GM21786 (cell line): ENCODE data around the gene ST6GAL1.
"Not testable (repeated sequence)": the region's sequence is repeated elsewhere in the genome, so short reads cannot be mapped to it uniquely, and the experiment has no call there.

Source experiments
- ATAC-seq: cut with Tn5 transposase; IDR thresholded peaks from one replicate; pipeline ENCODE4 v1.9.1; 2021; ENCODE audit not compliant: unreplicated experiment

Gene ST6GAL1

GRCh38 chr3:187017511-187018230 lies 87.3 kb downstream of the ST6GAL1 start:
- ATAC-seq, result no peak

GRCh38 chr3:187019542-187020072 lies 89.3 kb downstream of the ST6GAL1 start:
- no peak for ATAC-seq

GRCh38 chr3:187020376-187020775 lies 90.0 kb downstream of the ST6GAL1 start:
- no peak for ATAC-seq

- peak; percentile 44 for ATAC-seq
Observed at GRCh38 chr3:187021748-187022402, 91.5 kb downstream of the ST6GAL1 start.

GRCh38 chr3:187022403-187023029 lies 92.2 kb downstream of the ST6GAL1 start:
- no peak for ATAC-seq

GRCh38 chr3:187023340-187023739 lies 93.0 kb downstream of the ST6GAL1 start:
- ATAC-seq, result not testable (repeated sequence)

GRCh38 chr3:187024536-187025226 lies 94.4 kb downstream of the ST6GAL1 start:
- ATAC-seq, result no peak

- no peak for ATAC-seq
Observed at GRCh38 chr3:187025254-187025655, 94.9 kb downstream of the ST6GAL1 start.

- peak; percentile 26 for ATAC-seq
Observed at GRCh38 chr3:187025656-187026316, 95.5 kb downstream of the ST6GAL1 start.

- ATAC-seq, result no peak
Observed at GRCh38 chr3:187026317-187026670, 96.0 kb downstream of the ST6GAL1 start.

GRCh38 chr3:187027531-187028278 lies 97.4 kb downstream of the ST6GAL1 start:
- peak; percentile 31 for ATAC-seq

GRCh38 chr3:187031934-187032333 lies 101.6 kb downstream of the ST6GAL1 start:
- ATAC-seq, result no peak

- no peak for ATAC-seq
Observed at GRCh38 chr3:187036394-187036793, 106.1 kb downstream of the ST6GAL1 start.

- no peak for ATAC-seq
Observed at GRCh38 chr3:187039100-187039722, 108.9 kb downstream of the ST6GAL1 start.

GRCh38 chr3:187039723-187040414 lies 109.5 kb downstream of the ST6GAL1 start:
- ATAC-seq, result no peak

- no peak for ATAC-seq
Observed at GRCh38 chr3:187040516-187041361, 110.4 kb downstream of the ST6GAL1 start.

GRCh38 chr3:187041362-187042307 lies 111.3 kb downstream of the ST6GAL1 start:
- ATAC-seq, result peak; percentile 58
